Esophagus squamous epithelium (tissue), 5 donors: ENCODE measurements around the gene SPARC. TPM values are rescaled to one million over a fixed set of nuclear protein-coding genes. Genes with fewer than 3 reads are reported as not detected.

Source experiments
- DNase-seq: peaks from one replicate; lab custom pipeline; 2025; lab: John Stamatoyannopoulos, UW
- H3K27ac ChIP-seq, 4 donors: fragments of 200-600 bp; sonication (generic); one replicate each; pipeline ENCODE4 v1.5.1; 2016 to 2019; ENCODE audit warnings: mild to moderate bottlenecking in 1 of 4
- H3K27me3 ChIP-seq, 4 donors: fragments of 200-600 bp; sonication (generic); 1 replicate in 3 of 4; 2 replicates in 1 of 4; pipeline versions ENCODE4 v1.5.1 to v1.6.0; 2017 to 2021; ENCODE audit warnings: antibody characterized with exemption in 1 of 4
- H3K36me3 ChIP-seq, 3 donors: fragments of 200-600 bp; sonication (generic); one replicate each; pipeline ENCODE4 v1.5.1; 2016 to 2019
- H3K4me1 ChIP-seq, 3 donors: fragments of 200-600 bp; sonication (generic); one replicate each; pipeline ENCODE4 v1.5.1; 2017 to 2019
- H3K4me3 ChIP-seq, 4 donors: fragments of 200-600 bp; sonication (generic); 1 replicate in 3 of 4; 2 replicates in 1 of 4; pipeline ENCODE4 v1.5.1; 2016 to 2019; ENCODE audit warnings: mild to moderate bottlenecking in 2 of 4, moderate library complexity in 1 of 4
- H3K9me3 ChIP-seq, 3 donors: fragments of 200-600 bp; sonication (generic); one replicate each; pipeline ENCODE4 v1.5.1; 2016 to 2019
- POLR2A ChIP-seq, 4 donors: fragments of 450-650 bp; IDR thresholded peaks; one replicate each; pipeline ENCODE4 v1.6.1; 2017; ENCODE audit warnings: antibody characterized with exemption in 4 of 4, mild to moderate bottlenecking in 4 of 4, moderate library complexity in 3 of 4
- WGBS, 2 donors: methylation state at CpG; one replicate each; pipeline ENCODE4 v1.1.5; 2018; 5-methylcytosine and 5-hydroxymethylcytosine counted together
- intact Hi-C: fragments of 100-400 bp; cut with DNase I; formaldehyde crosslinking; loops from one replicate; pipeline ENCODE4 v1.15.0; 2022
- total RNA-seq, 4 donors: library from RNA; depleted of rRNA; stranded (reverse); fragments of >200 nt; gene quantifications; one replicate each; pipeline ENCODE4 v1.1.0, GENCODE V29; 2016
- TF ChIP-seq, protein P1 (sequence below), 6 experiments: fragments of 450-650 bp in 4 of 6; fragments of 200-600 bp in 2 of 6; sonication (generic) in 2 of 6; IDR thresholded peaks; one replicate each; pipeline ENCODE4 v1.5.1; 2016 to 2019; ENCODE audit warnings: antibody characterized with exemption in 6 of 6, mild to moderate bottlenecking in 4 of 6, moderate library complexity in 4 of 6
- donor health status: DM: yes; HTN: yes; CAD: no.

The SPARC gene, protein sequence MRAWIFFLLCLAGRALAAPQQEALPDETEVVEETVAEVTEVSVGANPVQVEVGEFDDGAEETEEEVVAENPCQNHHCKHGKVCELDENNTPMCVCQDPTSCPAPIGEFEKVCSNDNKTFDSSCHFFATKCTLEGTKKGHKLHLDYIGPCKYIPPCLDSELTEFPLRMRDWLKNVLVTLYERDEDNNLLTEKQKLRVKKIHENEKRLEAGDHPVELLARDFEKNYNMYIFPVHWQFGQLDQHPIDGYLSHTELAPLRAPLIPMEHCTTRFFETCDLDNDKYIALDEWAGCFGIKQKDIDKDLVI
- 100 to 1,000 TPM in 1 of 4 donors, 10 to 100 TPM in 3; 14.9 to 164 (median 61.9) TPM for total RNA-seq

DNA sequence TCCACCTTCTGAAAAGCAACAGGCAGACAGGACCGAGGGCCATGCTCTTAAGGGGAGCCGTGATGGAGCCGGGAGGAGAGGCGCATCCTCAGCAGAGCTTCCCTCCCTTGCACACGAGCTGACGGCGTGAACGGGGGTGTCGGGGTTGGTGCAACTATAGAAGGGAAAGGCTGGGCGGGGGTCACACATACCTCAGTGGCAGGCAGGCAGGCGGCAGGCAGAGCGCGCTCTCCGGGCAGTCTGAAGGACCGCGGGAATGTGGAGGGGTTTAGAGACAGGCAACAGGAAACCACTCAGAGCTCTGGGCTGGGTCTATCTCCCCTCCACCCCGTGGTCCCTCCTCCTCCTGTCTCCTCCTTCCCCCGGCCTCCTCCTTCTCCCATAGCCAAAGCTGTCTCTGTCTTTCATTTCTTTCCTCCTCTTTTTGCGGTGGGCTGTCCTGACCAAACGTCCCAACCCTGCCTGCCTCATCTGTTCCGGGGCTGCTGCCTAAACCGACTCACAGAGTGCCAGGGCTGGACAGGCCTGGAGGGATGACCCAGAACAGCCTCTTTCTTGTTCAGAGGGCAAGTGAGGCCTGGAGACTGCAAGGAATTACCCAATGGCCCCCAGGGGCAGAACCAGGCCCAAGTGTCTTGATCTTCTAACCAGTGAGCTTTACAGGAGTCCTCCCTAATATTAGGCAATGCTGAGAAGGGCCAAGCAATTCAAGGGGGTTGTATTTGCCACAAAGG, at the start of gene SPARC:
Gene SPARC (minus strand): TSS at position 242 of the 734 bp plus-strand sequence. CDS start 10,727 bp downstream, outside the sequence.
- Histone ChIP-seq H3K9me3 (no peaks in the 10 kb centered on the region), H3K4me1 (peaks cover 10 to 56% (median 23%) of the 10 kb centered on the region in 3 donors), H3K27ac (peak within 1 kb of the TSS; percentile 79 to 91 (median 87)), H3K27me3 (no peaks in the 10 kb centered on the region), H3K36me3 (no peaks in the 10 kb centered on the region), H3K4me3 (peak within 1 kb of the TSS; percentile 19 to 69 (median 54))
- intact Hi-C loops = no loop called here
- peak; percentile 29 for DNase-seq
- WGBS, 2 donors = 2 to 11% methylated on average over 12 to 19 of the region's 22 CpGs
- TF ChIP-seq, protein P1, sequence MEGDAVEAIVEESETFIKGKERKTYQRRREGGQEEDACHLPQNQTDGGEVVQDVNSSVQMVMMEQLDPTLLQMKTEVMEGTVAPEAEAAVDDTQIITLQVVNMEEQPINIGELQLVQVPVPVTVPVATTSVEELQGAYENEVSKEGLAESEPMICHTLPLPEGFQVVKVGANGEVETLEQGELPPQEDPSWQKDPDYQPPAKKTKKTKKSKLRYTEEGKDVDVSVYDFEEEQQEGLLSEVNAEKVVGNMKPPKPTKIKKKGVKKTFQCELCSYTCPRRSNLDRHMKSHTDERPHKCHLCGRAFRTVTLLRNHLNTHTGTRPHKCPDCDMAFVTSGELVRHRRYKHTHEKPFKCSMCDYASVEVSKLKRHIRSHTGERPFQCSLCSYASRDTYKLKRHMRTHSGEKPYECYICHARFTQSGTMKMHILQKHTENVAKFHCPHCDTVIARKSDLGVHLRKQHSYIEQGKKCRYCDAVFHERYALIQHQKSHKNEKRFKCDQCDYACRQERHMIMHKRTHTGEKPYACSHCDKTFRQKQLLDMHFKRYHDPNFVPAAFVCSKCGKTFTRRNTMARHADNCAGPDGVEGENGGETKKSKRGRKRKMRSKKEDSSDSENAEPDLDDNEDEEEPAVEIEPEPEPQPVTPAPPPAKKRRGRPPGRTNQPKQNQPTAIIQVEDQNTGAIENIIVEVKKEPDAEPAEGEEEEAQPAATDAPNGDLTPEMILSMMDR (IDR thresholded peaks at IDR 0.05) = no peak
- TF ChIP-seq POLR2A (IDR thresholded peaks at IDR 0.05) = peak in 2 of 4 donors; percentile 73 to 90

DNA sequence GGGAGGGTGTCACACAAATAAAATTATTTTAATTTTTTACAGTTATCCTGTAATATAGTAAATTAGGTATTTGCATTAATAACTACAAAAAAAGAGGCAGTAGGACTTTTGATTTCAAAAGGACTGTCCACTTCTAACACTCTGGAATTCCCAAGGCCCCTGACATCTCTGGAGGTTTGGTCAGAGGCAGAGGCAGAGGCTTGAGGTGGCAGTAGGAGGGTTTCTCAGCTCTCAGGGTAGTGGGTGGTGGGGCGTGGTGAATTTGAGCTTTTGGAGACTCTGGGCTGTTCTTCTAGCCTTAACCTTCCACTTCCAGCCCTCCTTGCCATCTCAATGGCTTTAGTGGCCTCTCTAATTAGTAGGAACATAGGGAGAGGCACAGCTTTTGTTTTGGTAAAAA, 48.9 kb upstream of the SPARC start:
- Histone ChIP-seq H3K9me3 (no peaks in the 10 kb centered on the region), H3K4me1 (peaks cover 5 to 14% (median 10%) of the 10 kb centered on the region in 3 donors), H3K36me3 (no peaks in the 10 kb centered on the region), H3K4me3 (no peak overlapping the region), H3K27me3 (no peaks in the 10 kb centered on the region), H3K27ac (no peak overlapping the region)
- TF ChIP-seq, protein P1 (IDR thresholded peaks at IDR 0.05) = no peak
- TF ChIP-seq POLR2A (IDR thresholded peaks at IDR 0.05) = no peak
- intact Hi-C loops = no loop called here
- 86 to 100% methylated on average over 1 of the region's 1 CpG for WGBS, 2 donors
- no peak for DNase-seq

DNA sequence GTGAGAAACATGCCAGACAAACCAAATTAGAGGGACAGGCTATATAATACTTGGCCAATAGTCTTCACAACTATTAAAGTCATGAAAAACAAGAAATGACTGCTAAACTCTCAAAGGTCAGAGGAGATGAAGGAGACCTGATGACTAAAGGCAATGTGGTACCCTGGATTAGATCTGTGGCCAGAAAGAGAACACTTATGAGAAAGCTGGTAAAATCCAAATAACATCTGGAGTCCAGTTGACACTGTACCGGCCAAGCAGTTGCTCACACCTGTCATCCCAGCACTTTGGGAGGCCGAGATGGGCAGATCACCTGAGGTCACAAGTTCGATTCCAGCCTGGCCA, 47.3 kb upstream of the SPARC start:
- TF ChIP-seq POLR2A (IDR thresholded peaks at IDR 0.05) = no peak
- TF ChIP-seq, protein P1 (IDR thresholded peaks at IDR 0.05) = no peak
- Histone ChIP-seq H3K36me3 (no peaks in the 10 kb centered on the region), H3K27me3 (no peaks in the 10 kb centered on the region), H3K27ac (no peak overlapping the region), H3K4me3 (no peak overlapping the region), H3K4me1 (no peaks in the 10 kb centered on the region), H3K9me3 (no peaks in the 10 kb centered on the region)
- intact Hi-C loops = no loop called here
- no peak for DNase-seq
- 78 to 100% methylated on average over 2 to 3 of the region's 3 CpGs for WGBS, 2 donors

DNA sequence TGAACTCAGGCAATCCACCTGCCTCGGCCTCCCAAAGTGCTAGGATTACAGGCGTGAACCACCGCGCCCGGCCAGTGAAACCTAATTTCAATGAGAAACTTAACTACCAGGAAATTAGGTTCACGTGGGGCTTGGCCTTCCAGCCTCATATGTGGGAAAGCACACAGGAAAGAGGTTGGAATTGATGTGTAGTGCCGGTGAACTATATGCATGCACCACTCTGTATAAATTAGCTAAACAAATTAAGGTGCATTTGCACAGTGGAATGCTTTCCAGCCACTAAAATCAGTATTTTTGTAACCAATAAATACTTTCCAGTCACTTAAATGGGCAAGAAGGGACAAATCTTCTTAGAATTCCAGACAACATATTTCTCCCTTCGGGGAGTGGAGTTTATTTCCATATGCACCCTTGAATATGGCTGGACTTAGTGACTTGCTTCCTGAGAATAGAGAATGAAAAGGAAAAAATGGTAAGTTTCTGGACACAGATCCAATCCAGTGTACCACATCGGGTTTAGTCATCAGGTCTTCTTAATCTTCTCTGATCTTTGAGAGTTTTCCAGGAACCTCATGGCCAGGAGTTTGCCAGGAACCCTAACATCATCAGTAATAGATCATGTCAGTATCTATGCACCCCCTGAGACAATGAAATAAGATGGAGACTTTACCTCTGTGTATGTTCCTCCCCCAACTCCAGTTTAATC, 46.8 kb upstream of the SPARC start:
- Histone ChIP-seq H3K4me3 (no peak overlapping the region), H3K36me3 (no peaks in the 10 kb centered on the region), H3K27me3 (no peaks in the 10 kb centered on the region), H3K27ac (no peak overlapping the region), H3K9me3 (no peaks in the 10 kb centered on the region), H3K4me1 (no peaks in the 10 kb centered on the region)
- TF ChIP-seq, protein P1 (IDR thresholded peaks at IDR 0.05) = no peak
- no peak for TF ChIP-seq POLR2A (IDR thresholded peaks at IDR 0.05)
- no peak for DNase-seq
- WGBS, 2 donors = 84 to 86% methylated on average over 9 of the region's 9 CpGs
- intact Hi-C loops = no loop called here
